Measurements from ENCODE around the gene UGGT1. TPM values are rescaled to one million over a fixed set of nuclear protein-coding genes. Genes with fewer than 3 reads are reported as not detected.
"Not testable (repeated sequence)": the region's sequence is repeated elsewhere in the genome, so short reads cannot be mapped to it uniquely, and the experiment has no call there.

Gene UGGT1
- total and polyA plus RNA-seq, 4 donors, result 6.7 to 74.7 (median 32.4) TPM

DNA sequence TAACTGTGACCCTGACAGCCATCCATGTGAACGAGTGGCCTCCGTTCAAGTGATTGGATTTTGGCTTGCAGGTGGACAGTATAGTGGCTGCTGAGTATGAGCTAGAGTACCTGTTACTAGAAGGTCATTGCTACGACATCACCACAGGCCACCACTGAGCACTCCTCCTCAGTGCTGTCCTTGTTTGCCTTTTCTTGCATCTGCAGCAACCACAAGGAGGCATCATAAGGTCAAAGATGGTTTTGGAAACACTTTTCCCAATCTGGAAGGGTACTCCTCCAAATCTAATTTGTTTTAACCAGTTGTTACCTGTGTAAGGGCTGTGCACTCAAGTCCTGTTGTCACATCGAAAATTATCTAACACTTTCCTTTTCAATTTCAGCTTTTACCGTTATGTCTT lies 81.2 kb downstream of the UGGT1 start:
- peaks cover 9 to 83% (median 63%) of the 10 kb centered on the region in 4 donors for H3K36me3 ChIP-seq (ENCODE audit: control insufficient read depth in 4 of 4, insufficient read depth in 3 of 4, low read depth in 1 of 4, low read length in 3 of 4)
- no peaks in the 10 kb centered on the region for H3K9me3 ChIP-seq (ENCODE audit: control insufficient read depth in 4 of 4, low read length in 3 of 4)
- no peaks in the 10 kb centered on the region for H3K4me1 ChIP-seq (ENCODE audit: control insufficient read depth in 4 of 4, insufficient read depth in 4 of 4, low read length in 3 of 4)
- no peak for DNase-seq (ENCODE audit: low spot score)
- H3K27me3 ChIP-seq (ENCODE audit: control insufficient read depth in 4 of 4, insufficient read depth in 4 of 4, low read length in 3 of 4), result no peaks in the 10 kb centered on the region
- no peak overlapping the region for H3K27ac ChIP-seq (ENCODE audit: low read depth in 1 of 2, low read length in 2 of 2)
- H3K4me3 ChIP-seq (ENCODE audit: low read depth in 1 of 3, low read length in 3 of 3), result no peak overlapping the region
- TF ChIP-seq, protein P1, sequence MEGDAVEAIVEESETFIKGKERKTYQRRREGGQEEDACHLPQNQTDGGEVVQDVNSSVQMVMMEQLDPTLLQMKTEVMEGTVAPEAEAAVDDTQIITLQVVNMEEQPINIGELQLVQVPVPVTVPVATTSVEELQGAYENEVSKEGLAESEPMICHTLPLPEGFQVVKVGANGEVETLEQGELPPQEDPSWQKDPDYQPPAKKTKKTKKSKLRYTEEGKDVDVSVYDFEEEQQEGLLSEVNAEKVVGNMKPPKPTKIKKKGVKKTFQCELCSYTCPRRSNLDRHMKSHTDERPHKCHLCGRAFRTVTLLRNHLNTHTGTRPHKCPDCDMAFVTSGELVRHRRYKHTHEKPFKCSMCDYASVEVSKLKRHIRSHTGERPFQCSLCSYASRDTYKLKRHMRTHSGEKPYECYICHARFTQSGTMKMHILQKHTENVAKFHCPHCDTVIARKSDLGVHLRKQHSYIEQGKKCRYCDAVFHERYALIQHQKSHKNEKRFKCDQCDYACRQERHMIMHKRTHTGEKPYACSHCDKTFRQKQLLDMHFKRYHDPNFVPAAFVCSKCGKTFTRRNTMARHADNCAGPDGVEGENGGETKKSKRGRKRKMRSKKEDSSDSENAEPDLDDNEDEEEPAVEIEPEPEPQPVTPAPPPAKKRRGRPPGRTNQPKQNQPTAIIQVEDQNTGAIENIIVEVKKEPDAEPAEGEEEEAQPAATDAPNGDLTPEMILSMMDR (IDR thresholded peaks at IDR 0.05; ENCODE audit: low read depth, low read length, missing input control), result peak; percentile 17
- TF ChIP-seq RAD21 (IDR thresholded peaks at IDR 0.05) (peak; percentile 41 to 61), FOXA1 (IDR thresholded peaks at IDR 0.05) (no peak)
- no peak overlapping the region for H3K9ac ChIP-seq (ENCODE audit: low read depth in 1 of 2, low read length in 2 of 2)
- 87% methylated on average over 5 of the region's 5 CpGs for WGBS

DNA sequence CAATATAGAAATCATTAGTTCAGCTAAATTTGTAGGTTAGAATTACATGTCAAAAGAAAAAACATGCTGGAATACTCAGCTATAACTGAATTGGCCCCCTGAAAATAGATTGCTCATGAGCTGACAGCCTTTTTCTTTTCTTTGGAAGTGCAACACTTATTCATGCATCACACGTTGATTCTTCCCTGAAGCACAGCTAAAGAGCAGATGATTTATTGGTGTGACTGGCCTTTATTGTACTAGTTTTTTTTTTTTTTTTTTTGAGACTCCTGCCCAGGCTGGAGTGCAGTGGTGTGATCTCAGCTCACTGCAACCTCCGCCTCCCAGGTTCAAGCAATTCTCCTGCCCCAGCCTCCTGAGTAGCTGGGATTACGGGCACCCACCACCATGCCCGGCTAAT lies 83.1 kb downstream of the UGGT1 start:
- H3K9ac ChIP-seq (ENCODE audit: low read depth in 1 of 2, low read length in 2 of 2); DNase-seq (ENCODE audit: low spot score); H3K4me1 ChIP-seq (ENCODE audit: control insufficient read depth in 4 of 4, insufficient read depth in 4 of 4, low read length in 3 of 4); H3K9me3 ChIP-seq (ENCODE audit: control insufficient read depth in 4 of 4, low read length in 3 of 4); H3K27ac ChIP-seq (ENCODE audit: low read depth in 1 of 2, low read length in 2 of 2); H3K4me3 ChIP-seq (ENCODE audit: low read depth in 1 of 3, low read length in 3 of 3); H3K27me3 ChIP-seq (ENCODE audit: control insufficient read depth in 4 of 4, insufficient read depth in 4 of 4, low read length in 3 of 4): not testable (repeated sequence)
- WGBS, result 93% methylated on average over 4 of the region's 4 CpGs
- peaks cover 8 to 77% (median 65%) of the 10 kb centered on the region in 4 donors for H3K36me3 ChIP-seq (ENCODE audit: control insufficient read depth in 4 of 4, insufficient read depth in 3 of 4, low read depth in 1 of 4, low read length in 3 of 4)

DNA sequence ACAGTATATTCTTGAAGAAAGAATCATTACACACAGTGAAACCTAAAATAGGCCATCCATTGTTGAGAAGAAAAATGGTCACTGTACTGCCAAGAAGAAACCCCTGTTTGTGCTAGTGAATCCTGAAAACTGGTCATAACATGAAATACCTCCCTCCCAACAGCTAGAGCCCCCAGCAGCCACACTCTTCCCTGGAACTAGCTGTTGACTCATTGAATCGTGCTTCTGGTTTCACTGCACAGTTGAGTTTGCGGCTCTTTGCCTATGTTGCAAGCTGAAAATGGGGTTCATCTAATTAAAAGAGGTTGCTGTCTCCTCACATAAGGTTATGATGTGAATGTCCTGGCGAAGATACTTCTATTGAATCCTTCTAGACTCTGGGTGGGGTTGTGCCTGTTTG lies 86.3 kb downstream of the UGGT1 start:
- WGBS, result 98% methylated on average over 3 of the region's 3 CpGs
- peaks cover 0 to 5% (median 2%) of the 10 kb centered on the region in 4 donors for H3K4me1 ChIP-seq (ENCODE audit: control insufficient read depth in 4 of 4, insufficient read depth in 4 of 4, low read length in 3 of 4)
- H3K9me3 ChIP-seq (ENCODE audit: control insufficient read depth in 4 of 4, low read length in 3 of 4), result no peaks in the 10 kb centered on the region
- no peak for DNase-seq (ENCODE audit: low spot score)
- no peak overlapping the region for H3K9ac ChIP-seq (ENCODE audit: low read depth in 1 of 2, low read length in 2 of 2)
- no peak overlapping the region for H3K4me3 ChIP-seq (ENCODE audit: low read depth in 1 of 3, low read length in 3 of 3)
- TF ChIP-seq FOXA2 (IDR thresholded peaks at IDR 0.05) (no peak), NR2F2 (IDR thresholded peaks at IDR 0.05) (no peak), GABPA (IDR thresholded peaks at IDR 0.05 in 1 of 2, conservative IDR thresholded peaks at IDR 0.05 in 1 of 2) (no peak), RAD21 (IDR thresholded peaks at IDR 0.05) (no peak), EGR1 (IDR thresholded peaks at IDR 0.05; ENCODE audit: low read depth in 2 of 2) (no peak), HNF4A (conservative IDR thresholded peaks at IDR 0.05) (no peak), JUND (IDR thresholded peaks at IDR 0.05) (no peak), FOXA1 (IDR thresholded peaks at IDR 0.05) (no peak), TAF1 (conservative IDR thresholded peaks at IDR 0.05) (no peak), SP1 (IDR thresholded peaks at IDR 0.05) (no peak), HNF4G (IDR thresholded peaks at IDR 0.05) (no peak), YY1 (IDR thresholded peaks at IDR 0.05) (no peak), RXRA (IDR thresholded peaks at IDR 0.05) (no peak)
- TF ChIP-seq, protein P2, sequence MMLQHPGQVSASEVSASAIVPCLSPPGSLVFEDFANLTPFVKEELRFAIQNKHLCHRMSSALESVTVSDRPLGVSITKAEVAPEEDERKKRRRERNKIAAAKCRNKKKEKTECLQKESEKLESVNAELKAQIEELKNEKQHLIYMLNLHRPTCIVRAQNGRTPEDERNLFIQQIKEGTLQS (IDR thresholded peaks at IDR 0.05), result no peak
- TF ChIP-seq, protein P3, sequence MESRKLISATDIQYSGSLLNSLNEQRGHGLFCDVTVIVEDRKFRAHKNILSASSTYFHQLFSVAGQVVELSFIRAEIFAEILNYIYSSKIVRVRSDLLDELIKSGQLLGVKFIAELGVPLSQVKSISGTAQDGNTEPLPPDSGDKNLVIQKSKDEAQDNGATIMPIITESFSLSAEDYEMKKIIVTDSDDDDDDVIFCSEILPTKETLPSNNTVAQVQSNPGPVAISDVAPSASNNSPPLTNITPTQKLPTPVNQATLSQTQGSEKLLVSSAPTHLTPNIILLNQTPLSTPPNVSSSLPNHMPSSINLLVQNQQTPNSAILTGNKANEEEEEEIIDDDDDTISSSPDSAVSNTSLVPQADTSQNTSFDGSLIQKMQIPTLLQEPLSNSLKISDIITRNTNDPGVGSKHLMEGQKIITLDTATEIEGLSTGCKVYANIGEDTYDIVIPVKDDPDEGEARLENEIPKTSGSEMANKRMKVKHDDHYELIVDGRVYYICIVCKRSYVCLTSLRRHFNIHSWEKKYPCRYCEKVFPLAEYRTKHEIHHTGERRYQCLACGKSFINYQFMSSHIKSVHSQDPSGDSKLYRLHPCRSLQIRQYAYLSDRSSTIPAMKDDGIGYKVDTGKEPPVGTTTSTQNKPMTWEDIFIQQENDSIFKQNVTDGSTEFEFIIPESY (IDR thresholded peaks at IDR 0.05), result no peak
- TF ChIP-seq, protein P4, sequence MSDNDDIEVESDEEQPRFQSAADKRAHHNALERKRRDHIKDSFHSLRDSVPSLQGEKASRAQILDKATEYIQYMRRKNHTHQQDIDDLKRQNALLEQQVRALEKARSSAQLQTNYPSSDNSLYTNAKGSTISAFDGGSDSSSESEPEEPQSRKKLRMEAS (IDR thresholded peaks at IDR 0.05), result no peak
- TF ChIP-seq, protein P5, sequence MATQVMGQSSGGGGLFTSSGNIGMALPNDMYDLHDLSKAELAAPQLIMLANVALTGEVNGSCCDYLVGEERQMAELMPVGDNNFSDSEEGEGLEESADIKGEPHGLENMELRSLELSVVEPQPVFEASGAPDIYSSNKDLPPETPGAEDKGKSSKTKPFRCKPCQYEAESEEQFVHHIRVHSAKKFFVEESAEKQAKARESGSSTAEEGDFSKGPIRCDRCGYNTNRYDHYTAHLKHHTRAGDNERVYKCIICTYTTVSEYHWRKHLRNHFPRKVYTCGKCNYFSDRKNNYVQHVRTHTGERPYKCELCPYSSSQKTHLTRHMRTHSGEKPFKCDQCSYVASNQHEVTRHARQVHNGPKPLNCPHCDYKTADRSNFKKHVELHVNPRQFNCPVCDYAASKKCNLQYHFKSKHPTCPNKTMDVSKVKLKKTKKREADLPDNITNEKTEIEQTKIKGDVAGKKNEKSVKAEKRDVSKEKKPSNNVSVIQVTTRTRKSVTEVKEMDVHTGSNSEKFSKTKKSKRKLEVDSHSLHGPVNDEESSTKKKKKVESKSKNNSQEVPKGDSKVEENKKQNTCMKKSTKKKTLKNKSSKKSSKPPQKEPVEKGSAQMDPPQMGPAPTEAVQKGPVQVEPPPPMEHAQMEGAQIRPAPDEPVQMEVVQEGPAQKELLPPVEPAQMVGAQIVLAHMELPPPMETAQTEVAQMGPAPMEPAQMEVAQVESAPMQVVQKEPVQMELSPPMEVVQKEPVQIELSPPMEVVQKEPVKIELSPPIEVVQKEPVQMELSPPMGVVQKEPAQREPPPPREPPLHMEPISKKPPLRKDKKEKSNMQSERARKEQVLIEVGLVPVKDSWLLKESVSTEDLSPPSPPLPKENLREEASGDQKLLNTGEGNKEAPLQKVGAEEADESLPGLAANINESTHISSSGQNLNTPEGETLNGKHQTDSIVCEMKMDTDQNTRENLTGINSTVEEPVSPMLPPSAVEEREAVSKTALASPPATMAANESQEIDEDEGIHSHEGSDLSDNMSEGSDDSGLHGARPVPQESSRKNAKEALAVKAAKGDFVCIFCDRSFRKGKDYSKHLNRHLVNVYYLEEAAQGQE (IDR thresholded peaks at IDR 0.05), result no peak
- TF ChIP-seq, protein P1 (IDR thresholded peaks at IDR 0.05; ENCODE audit: low read depth, low read length, missing input control), result no peak
- peaks cover 8 to 74% (median 64%) of the 10 kb centered on the region in 4 donors for H3K36me3 ChIP-seq (ENCODE audit: control insufficient read depth in 4 of 4, insufficient read depth in 3 of 4, low read depth in 1 of 4, low read length in 3 of 4)
- no peak overlapping the region for H3K27ac ChIP-seq (ENCODE audit: low read depth in 1 of 2, low read length in 2 of 2)
- H3K27me3 ChIP-seq (ENCODE audit: control insufficient read depth in 4 of 4, insufficient read depth in 4 of 4, low read length in 3 of 4), result no peaks in the 10 kb centered on the region

All from liver (tissue), 9 donors.